ENCODE measurements around the gene CHMP5. TPM values are rescaled to one million over a fixed set of nuclear protein-coding genes. Genes with fewer than 3 reads are reported as not detected.

The CHMP5 gene
- total RNA-seq, 1 donor from 2014 or later = 70.7 TPM

Other genes with a start within 250 kb of the CHMP5 start
- gene DNAJA1, start 239.8 kb upstream of the CHMP5 start, total RNA-seq = 296 and 312 TPM in 2 replicates
- 28.8 TPM in 2 replicates for gene SMU1, start 188.4 kb upstream of the CHMP5 start, total RNA-seq
- 64.4 and 66.5 TPM in 2 replicates for gene B4GALT1, start 97.7 kb upstream of the CHMP5 start, total RNA-seq
- not detected in 2 replicates for gene SPINK4, start 24.9 kb upstream of the CHMP5 start, total RNA-seq
- 75.0 and 78.2 TPM in 2 replicates for gene BAG1, start 341 bp upstream of the CHMP5 start, total RNA-seq
- 36.2 and 37.6 TPM in 2 replicates for gene NFX1, start 25.5 kb downstream of the CHMP5 start, total RNA-seq
- gene AQP7, start 137.5 kb downstream of the CHMP5 start, total RNA-seq = not detected in 2 replicates
- gene AQP3, start 182.5 kb downstream of the CHMP5 start, total RNA-seq = 3.4 and 6.1 TPM in 2 replicates
- gene NOL6, start 208.9 kb downstream of the CHMP5 start, total RNA-seq = 87.3 and 90.1 TPM in 2 replicates

All from activated T-helper 1 cell treated with anti-CD3 and anti-CD28 coated beads, Interleukin-12 subunit alpha, Interleukin-12 subunit beta, Interleukin-2, Interleukin-4 antibody, amounts not matched to agents 30 ng/mL and 10 ng/mL and 1 ng/mL, durations not matched to agents 14 hours and 24 hours and 36 hours (primary cell).